GM12875 (cell line): ENCODE results near the gene MYOF.

Experiments used
- H3K4me3 ChIP-seq: one replicate; pipeline ENCODE4 v1.5.1; 2011; ENCODE audit warnings: low read depth, low read length, control low read depth
- CTCF ChIP-seq: IDR thresholded peaks from 2 replicates; pipeline ENCODE4 v1.5.1; 2011; ENCODE audit warnings: low read depth, mild to moderate bottlenecking, control low read depth, inconsistent platforms, low read length, moderate library complexity, borderline replicate concordance; ENCODE audit not compliant: insufficient read depth

The MYOF gene

GRCh38 chr10:93436591-93437085, 45.5 kb downstream of the MYOF start:
- TF ChIP-seq CTCF = no peak
- no peak overlapping the region for H3K4me3 ChIP-seq

GRCh38 chr10:93435621-93436397, 46.3 kb downstream of the MYOF start:
- H3K4me3 ChIP-seq = no peak overlapping the region
- TF ChIP-seq CTCF = no peak

- H3K4me3 ChIP-seq = no peak overlapping the region
- TF ChIP-seq CTCF = no peak
Observed at GRCh38 chr10:93434991-93435491, 47.1 kb downstream of the MYOF start.

- no peak for TF ChIP-seq CTCF
- no peak overlapping the region for H3K4me3 ChIP-seq
Observed at GRCh38 chr10:93431361-93431760, 50.8 kb downstream of the MYOF start.

- no peak for TF ChIP-seq CTCF
- no peak overlapping the region for H3K4me3 ChIP-seq
Observed at GRCh38 chr10:93425861-93426260, 56.3 kb downstream of the MYOF start.

- no peak for TF ChIP-seq CTCF
- no peak overlapping the region for H3K4me3 ChIP-seq
Observed at GRCh38 chr10:93422118-93422517, 60.0 kb downstream of the MYOF start.
